Measurements from ENCODE around the gene PHYKPL. TPM values are rescaled to one million over a fixed set of nuclear protein-coding genes. Genes with fewer than 3 reads are reported as not detected.
A peak's percentile ranks its signal among the peaks of the same experiment; 100 is the strongest.

The PHYKPL gene
- total and polyA plus RNA-seq, 2 of the 13 experiments (the other 11 are each of a cell fraction or from before 2014, with no cell fraction given): 18.0 to 78.6 TPM

- ATAC-seq: peak; percentile 6
These were observed 17.2 kb downstream of the PHYKPL start for GRCh38 chr5:178215280-178216002.

More at GRCh38 chr5:178215280-178216002, 17.2 kb downstream of the PHYKPL start:
- H3K9ac ChIP-seq (ENCODE audit: insufficient read depth, low read depth, low read length): no peak overlapping the region
- TF ChIP-seq POLR2G (IDR thresholded peaks at IDR 0.05; ENCODE audit: low read depth, low read length): 0 out of 2 replicates have a peak, but pooled peaks have one; percentile 28
- TF ChIP-seq ATF4 (CRISPR knock-in tag; IDR thresholded peaks at IDR 0.05): no peak
- TF ChIP-seq ZNF704 (CRISPR knock-in tag; IDR thresholded peaks at IDR 0.05; ENCODE audit: borderline replicate concordance): no peak
- peak in 1 of 2 experiments; percentile 9; a peak in 1 of 4 replicates for TF ChIP-seq POLR2A (IDR thresholded peaks at IDR 0.05; ENCODE audit: insufficient read depth in 1 of 2, low read depth in 2 of 2, low read length in 2 of 2)
- peak; percentile 2 for TF ChIP-seq RBM22 (optimal IDR thresholded peaks at IDR 0.05; ENCODE audit: low read length)
- TF ChIP-seq KAT8 (CRISPR knock-in tag; IDR thresholded peaks at IDR 0.05): no peak
- TF ChIP-seq AGO2 (optimal IDR thresholded peaks at IDR 0.05; ENCODE audit: low read depth, low read length): peak; percentile 50
- no peak for TF ChIP-seq TRIM22 (IDR thresholded peaks at IDR 0.05)
- FAIRE-seq (no peak), DNase-seq (ENCODE audit: low spot score) (no peak)
- H3K4me1 ChIP-seq (ENCODE audit: insufficient read depth, low read length): peaks cover 21% of the 10 kb centered on the region
- peaks cover 10 to 68% of the 10 kb centered on the region in 2 experiments for H3K36me3 ChIP-seq (replicated peaks in 1 of 2; ENCODE audit: control insufficient read depth in 1 of 2, insufficient read depth in 2 of 2, low read length in 2 of 2)
- H3K4me2 ChIP-seq (ENCODE audit: low read depth, low read length): no peak overlapping the region
- H3K27ac ChIP-seq (ENCODE audit: extremely low read length, insufficient read depth, low read length): no peak overlapping the region
- no peaks in the 10 kb centered on the region for H3K27me3 ChIP-seq (ENCODE audit: control insufficient read depth in 1 of 2, insufficient read depth in 2 of 2, low read length in 2 of 2)
- H4K20me1 ChIP-seq (ENCODE audit: insufficient read depth, low read length): no peaks in the 10 kb centered on the region
- H3K79me2 ChIP-seq (ENCODE audit: insufficient read depth, low read length): no peaks in the 10 kb centered on the region
- WGBS (ENCODE audit: low lambda C conversion rate): 98% methylated on average over 6 of the region's 13 CpGs
- BruUV-seq (replicated peaks): no TSS peak
- H3K9me3 ChIP-seq (ENCODE audit: low read length): no peaks in the 10 kb centered on the region
- H2AFZ ChIP-seq (ENCODE audit: low read length): no peak overlapping the region
- intact Hi-C loops (cut with micrococcal nuclease; ENCODE audit: unreplicated experiment): no loop called here
- H3K4me3 ChIP-seq (replicated peaks in 1 of 3; ENCODE audit: insufficient read depth in 1 of 3, low read depth in 2 of 3, low read length in 3 of 3): no peak overlapping the region
- in situ Hi-C loops (cut with HindIII; ENCODE audit: extremely low pct_ligation_motif_present, low pct_unique_long_range_greater_than_20kb): no loop called here
- CTCF ChIA-PET (ENCODE audit: low intra/inter-chr PET ratio, low total read pairs): no interaction called here
- POLR2A ChIA-PET: interaction anchor here (1.2 to 2.0 kb wide), 3 partner anchors 9 to 16 kb away, joined by 3 to 7 read pairs (median 5); partner anchors contain the start of gene HNRNPAB
